Activated T-cell treated with anti-CD3 and anti-CD28 coated beads, Interleukin-2, amount 50 U/mL, for 72 hours (primary cell): ENCODE measurements around the gene NOTUM. TPM values are rescaled to one million over a fixed set of nuclear protein-coding genes. Genes with fewer than 3 reads are reported as not detected.
A peak's percentile ranks its signal among the peaks of the same experiment; 100 is the strongest.

Experiments used
- ATAC-seq, 2 donors: fragments of 150-1000 bp; cut with Tn5 transposase; replicated peaks in 1 of 2; 2 replicates each; pipeline ENCODE4 v1.10.0; 2021; ENCODE audit warnings: moderate library complexity in 2 of 2, mild to moderate bottlenecking in 1 of 2
- DNase-seq, 2 donors: peaks; one replicate each; pipeline ENCODE4 v3.0.0; 2021 to 2022; ENCODE audit warnings: mixed read lengths in 1 of 2
- H3K27ac Mint-ChIP-seq: one replicate; pipeline ENCODE4 v1.8.0; 2022; ENCODE audit warnings: mild to moderate bottlenecking, moderate library complexity, mixed read lengths
- H3K27me3 Mint-ChIP-seq: one replicate; pipeline ENCODE4 v1.8.0; 2022; ENCODE audit warnings: low read depth, mixed read lengths
- H3K36me3 Mint-ChIP-seq, 2 donors: one replicate each; pipeline ENCODE4 v1.8.0; 2022; ENCODE audit warnings: mixed read lengths in 2 of 2, mild to moderate bottlenecking in 1 of 2; ENCODE audit not compliant: insufficient read depth in 2 of 2
- H3K4me1 Mint-ChIP-seq: one replicate; pipeline ENCODE4 v1.8.0; 2022; ENCODE audit warnings: low read depth, mixed read lengths
- H3K4me3 Mint-ChIP-seq, 2 donors: one replicate each; pipeline ENCODE4 v1.8.0; 2022; ENCODE audit warnings: mild to moderate bottlenecking in 2 of 2, mixed read lengths in 2 of 2, moderate library complexity in 2 of 2
- H3K9me3 Mint-ChIP-seq, 2 donors: one replicate each; pipeline ENCODE4 v1.8.0; 2022; ENCODE audit warnings: mixed read lengths in 2 of 2
- total RNA-seq, 2 donors: library from RNA; stranded (reverse); gene quantifications; one replicate each; pipeline ENCODE4 v1.2.3, GENCODE V29; 2022

NOTUM gene
- total RNA-seq, 2 donors from 2014 or later, result 0.76 to 1.4 TPM

DNA sequence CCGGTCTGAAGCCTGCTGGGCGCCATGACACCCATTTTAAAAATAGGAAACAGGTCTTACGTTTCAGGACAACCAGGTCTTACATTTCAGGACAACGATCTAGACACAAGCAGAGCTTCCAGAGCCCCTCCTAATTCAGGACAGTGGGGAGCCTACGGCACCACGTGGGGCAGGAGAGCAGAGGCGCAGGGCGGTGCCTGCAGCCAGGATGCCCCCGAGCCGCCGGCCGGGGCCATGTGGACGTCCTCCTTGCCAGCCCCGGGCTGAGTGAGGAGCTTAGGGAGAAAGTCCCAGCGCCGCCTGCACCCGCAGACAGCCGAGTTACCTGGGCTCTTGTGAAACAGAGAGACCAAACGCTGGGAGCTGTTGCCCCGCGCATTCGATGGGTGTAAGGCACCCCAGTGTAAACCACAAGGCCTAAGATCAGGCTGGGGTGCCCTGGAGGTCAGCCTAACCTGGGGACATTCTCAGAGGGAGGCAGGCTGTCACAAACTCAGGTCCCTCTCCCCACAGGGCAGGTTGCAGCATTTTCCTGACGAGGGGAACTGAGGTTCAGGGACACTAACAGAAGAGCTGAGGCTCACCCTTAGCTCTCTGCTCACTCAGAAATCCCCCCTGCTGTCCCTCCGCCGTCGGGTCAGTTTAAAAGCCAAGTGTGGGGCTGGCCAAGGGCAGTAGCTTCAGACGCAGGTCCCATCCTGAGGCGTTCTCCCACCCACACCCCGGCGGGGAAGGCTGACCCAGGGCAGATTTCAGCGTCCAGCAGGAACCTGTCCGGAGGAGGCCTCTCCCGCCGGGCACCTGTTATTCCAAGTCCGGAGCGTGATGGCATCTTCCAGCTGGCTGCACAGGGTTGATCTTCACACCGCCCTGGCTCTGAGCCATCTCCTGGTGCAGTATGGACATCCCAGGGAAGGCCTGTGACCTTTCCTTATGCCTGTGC lies 1.8 kb upstream of the NOTUM start:
- Mint-ChIP-seq H3K9me3 (no peaks in the 10 kb centered on the region), H3K27ac (no peak overlapping the region), H3K36me3 (no peaks in the 10 kb centered on the region), H3K4me1 (no peaks in the 10 kb centered on the region), H3K4me3 (no peak overlapping the region), H3K27me3 (peaks cover 14% of the 10 kb centered on the region)
- DNase-seq (no peak), ATAC-seq (no peak)

DNA sequence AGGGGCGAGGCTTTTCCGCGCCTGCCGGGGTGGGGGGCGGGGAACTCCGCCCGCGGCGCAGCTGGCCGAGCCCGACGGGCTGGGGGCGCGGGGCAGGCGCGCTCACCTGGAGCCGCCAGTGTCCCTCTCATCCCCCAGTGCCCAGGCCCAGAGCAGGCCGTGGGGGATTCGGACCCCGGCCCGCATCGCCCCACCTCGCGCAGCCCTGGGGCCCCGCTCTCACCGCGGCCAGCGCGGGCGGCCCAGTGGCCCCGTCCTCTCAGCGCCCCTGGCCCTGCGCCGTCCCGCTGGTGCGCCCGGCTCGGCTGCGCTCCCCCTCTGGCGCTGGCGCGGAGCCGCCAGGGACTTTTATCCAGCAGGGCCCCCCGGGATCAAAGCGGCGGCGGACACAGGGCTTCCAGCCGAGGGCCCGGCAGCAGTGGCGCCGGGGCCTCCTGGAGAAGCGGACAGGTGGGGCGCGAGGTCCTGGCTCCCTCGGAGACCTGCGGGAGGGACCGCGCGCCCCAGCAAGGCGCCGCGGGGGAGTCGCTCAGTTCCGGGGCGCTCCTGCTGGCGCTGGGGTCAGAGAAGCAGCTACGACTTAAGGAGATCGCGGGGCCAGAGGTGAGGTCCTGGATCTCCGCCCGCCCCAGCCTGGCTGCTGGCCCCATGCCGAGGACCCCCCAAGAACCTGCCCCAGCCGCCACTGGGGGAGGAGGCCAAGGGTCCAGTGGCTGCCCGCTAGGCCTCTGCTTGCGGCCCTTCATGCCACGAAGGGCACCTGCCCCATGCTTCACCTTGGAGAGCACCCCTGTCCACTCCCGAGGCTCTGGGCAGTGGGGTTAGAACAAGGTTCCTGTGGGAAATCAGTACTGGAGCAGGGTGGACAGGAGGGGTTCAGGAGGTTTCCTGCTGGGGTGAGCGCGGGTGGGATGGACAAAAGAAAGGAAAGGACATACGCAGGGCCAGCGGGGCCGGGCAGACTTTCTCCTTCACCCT lies 823 bp upstream of the NOTUM start:
- Mint-ChIP-seq H3K4me3 (no peak overlapping the region), H3K4me1 (no peaks in the 10 kb centered on the region), H3K9me3 (no peaks in the 10 kb centered on the region), H3K27ac (no peak overlapping the region), H3K27me3 (peaks cover 14% of the 10 kb centered on the region), H3K36me3 (no peaks in the 10 kb centered on the region)
- DNase-seq (no peak), ATAC-seq (no peak)

DNA sequence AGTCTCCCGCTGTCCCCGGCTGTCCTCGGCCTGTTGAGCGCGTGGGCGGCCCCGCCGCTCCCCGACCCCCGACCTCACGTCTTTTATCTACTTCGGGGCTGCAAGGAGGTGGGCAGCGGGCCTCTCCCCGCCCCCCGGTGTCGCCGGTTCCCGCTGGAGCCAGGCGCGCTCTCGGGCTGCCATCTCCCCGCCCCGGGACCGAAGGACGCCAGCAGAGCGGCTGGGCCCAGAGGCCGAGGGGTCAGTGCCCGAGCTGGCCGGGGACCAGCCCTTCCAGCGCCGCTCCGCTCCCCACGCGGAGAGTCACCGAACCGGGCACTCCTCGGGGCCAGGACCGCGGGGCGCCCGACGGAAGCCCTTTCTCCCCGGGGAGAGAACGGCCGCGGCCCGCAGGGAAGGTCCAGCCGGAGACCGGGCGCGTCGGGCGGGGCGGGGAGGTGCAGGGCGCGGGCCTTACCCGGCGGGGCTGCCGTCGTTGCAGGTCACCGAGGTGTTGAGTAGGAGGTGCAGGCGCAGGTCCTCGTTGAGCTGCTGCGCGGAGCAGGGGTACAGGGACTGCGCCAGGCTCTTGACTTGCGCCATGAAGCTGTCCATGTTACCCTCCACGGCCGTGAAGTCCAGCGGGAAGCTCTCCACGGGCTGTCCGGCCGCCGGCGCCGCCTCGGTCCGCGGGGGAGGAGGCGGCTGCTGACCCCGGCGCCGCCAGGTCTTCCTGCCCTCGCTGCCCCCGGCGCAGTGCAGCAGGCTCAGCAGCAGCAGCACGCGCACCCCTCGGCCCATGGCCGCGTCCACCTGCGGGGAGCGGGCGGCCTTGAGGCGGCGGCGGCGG lies 643 bp downstream of the NOTUM start:
- Mint-ChIP-seq H3K9me3 (no peaks in the 10 kb centered on the region), H3K4me1 (no peaks in the 10 kb centered on the region), H3K27me3 (peaks cover 14% of the 10 kb centered on the region), H3K27ac (no peak overlapping the region), H3K36me3 (no peaks in the 10 kb centered on the region), H3K4me3 (peak overlapping the region in 1 of 2 donors; percentile 34)
- ATAC-seq, result peak; percentile 6 to 7
- no peak for DNase-seq

DNA sequence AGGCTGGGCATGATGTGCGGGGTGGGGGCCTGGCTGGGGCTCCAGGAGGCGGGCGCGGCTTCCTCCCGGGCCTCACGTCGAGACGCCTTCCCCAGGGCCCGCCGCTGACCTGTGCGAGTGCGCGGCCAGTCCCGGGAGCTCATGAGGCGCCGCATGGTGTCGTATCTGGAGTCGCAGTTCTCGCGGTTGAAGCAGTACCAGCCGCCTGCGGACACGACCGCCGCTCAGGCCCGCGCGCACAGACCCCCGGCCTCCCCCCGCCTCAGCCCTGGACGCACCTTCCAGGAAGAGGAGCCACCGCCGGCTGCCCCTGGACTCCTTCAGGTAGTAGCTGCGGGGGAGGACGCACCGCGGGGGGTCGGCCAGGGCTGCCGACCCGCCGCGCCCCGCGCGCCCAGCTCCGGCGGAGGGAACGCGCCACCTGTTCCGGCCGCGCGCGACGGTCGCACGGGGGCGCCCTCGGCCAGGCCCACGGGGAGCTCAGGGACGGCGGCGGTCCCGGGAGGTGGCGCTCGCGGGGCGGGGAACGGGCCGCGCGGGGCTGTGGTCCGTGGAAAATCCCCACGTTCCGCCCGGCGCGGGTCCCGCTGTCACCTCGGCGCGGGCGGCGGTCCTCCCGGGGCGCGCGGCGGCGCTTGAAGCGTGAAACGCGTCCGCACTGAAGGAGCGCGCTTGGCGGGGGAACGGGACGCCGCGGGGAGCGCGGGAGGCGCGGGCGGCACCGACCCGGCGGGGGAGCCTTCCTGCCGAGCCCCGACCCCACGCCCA lies 1.4 kb downstream of the NOTUM start:
- peaks cover 14% of the 10 kb centered on the region for H3K27me3 Mint-ChIP-seq
- peak; percentile 95 to 96 for ATAC-seq
- H3K9me3 Mint-ChIP-seq, result no peaks in the 10 kb centered on the region

DNA sequence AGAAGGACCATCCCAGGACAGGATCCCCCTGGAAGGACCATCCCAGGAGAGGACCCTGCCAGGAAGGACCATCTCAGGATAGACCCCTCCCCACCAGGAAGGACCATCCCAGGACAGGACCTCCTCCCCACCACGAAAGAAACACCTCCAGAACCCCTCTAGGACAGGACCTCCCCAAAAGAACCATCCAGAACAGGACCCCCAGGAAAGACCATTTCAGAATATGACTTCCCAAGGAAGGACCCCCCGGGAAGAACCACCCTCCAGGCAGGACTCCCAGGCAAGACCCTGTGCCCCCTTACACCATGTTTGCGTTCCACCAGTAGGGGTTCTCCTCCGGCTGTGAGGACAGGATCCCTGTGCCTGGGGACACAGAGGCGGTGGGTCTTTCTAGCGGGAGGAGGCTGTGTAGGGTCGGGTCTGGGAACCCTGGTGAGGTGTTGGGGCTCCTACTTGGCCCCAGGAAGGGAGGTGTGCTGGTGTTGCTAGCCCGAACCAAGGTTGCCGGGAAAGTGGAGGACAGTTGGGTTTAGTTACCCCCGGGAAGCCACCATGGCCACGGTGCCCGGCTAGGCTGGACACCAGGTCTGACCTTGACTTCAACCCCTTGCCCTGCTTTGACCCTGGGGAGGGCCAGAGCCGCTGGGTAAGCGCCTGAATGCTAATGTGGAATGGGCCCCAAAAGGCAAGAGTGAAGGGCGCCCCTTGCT lies 2.2 kb downstream of the NOTUM start:
- H3K27ac Mint-ChIP-seq, result no peak overlapping the region
- H3K9me3 Mint-ChIP-seq, result no peaks in the 10 kb centered on the region
- H3K36me3 Mint-ChIP-seq, result no peaks in the 10 kb centered on the region
- DNase-seq, result no peak
- H3K4me3 Mint-ChIP-seq, result peak overlapping the region; percentile 74
- H3K4me1 Mint-ChIP-seq, result no peaks in the 10 kb centered on the region
- H3K27me3 Mint-ChIP-seq, result peaks cover 14% of the 10 kb centered on the region
- ATAC-seq, result no peak

More for the DNA sequence above, 1.4 kb downstream of the NOTUM start:
- H3K36me3 Mint-ChIP-seq, result no peaks in the 10 kb centered on the region
- H3K4me3 Mint-ChIP-seq, result peak overlapping the region; percentile 74
- peak; percentile 87 to 92 for DNase-seq
- H3K4me1 Mint-ChIP-seq, result no peaks in the 10 kb centered on the region
- H3K27ac Mint-ChIP-seq, result no peak overlapping the region

DNA sequence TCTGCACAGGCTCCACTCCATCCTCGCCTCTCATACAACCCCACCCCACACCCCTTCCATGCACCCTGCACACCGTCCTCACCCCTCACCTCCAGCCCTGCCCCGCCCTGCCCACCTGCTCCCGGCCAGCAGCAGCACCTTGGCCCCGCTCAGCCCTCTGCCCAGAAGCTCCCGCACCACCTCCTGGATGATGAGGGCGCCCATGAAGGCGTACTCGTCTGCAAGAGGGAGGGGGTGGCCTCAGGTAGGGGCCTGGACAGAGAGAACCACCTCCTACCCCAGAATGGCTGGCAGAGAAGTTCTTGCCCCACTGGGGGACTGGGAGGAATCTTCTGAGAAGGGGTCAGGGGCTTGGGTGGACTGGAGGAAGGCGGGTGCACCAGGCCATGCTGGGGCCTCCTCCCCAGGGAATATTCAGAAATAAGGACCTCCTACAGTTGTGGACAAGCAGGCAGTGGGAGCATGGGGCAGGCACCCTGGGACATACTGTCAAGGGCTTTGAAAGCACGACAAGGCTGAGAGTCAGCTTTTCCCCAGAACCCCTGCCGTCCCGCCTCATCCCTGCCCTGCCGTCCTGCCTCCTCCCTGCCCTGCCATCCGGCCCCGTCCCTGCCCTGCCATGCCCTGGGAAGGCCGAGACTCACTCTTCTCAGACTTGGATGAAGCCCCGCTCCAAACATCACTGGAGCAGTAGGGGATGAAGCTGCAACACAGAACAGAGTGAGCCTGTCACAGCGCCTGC lies 3.1 kb downstream of the NOTUM start:
- no peak for DNase-seq
- Mint-ChIP-seq H3K36me3 (no peaks in the 10 kb centered on the region), H3K4me3 (peak overlapping the region in 1 of 2 donors; percentile 74), H3K4me1 (no peaks in the 10 kb centered on the region), H3K27ac (no peak overlapping the region), H3K9me3 (no peaks in the 10 kb centered on the region), H3K27me3 (peaks cover 14% of the 10 kb centered on the region)
- no peak for ATAC-seq

DNA sequence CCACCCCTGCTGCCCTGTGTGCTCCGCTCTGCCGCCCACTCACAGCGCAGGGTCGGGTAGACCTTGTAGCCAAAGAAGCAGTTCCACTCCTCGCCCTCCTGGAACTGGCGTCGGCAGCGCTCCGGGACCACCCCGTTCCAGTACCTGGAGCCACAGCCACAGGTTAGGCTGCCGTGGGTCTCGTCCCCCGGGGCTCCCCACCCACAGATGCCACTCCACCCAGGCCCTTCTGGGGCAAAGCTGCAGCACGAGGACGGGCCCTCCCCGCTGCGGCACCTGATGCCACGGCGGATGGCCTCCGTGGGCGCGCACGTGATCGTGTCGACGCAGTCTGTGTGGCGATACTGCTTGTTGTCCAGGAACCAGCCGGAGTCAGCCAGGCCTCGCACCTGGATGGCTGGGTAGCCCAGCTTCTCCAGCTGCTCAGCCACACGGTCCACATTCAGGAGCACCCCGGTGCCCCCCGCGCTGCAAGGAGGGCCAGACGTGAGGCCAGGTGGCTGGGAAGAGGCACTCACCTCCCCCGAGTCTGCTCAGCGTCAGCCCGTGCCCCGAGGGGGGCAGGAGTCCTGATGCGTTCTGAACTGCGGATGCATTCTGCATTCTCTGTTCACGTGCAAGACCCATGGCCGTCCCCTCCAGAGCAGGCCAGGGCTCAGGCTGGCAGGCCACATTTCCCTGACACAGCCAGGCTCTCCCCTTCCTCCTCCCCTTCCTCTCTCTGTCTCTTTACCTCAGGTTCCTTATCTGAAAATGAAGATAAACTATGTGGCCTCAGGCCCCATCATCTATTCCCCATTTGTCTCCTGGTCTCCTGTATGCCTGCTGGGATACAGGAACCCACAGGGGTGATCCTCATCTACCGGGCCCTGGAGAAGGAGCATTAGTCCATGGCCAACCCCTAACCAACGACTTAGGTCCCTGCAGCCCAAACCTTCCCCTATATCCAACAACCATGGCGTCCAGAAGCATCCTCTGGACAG lies 4.1 kb downstream of the NOTUM start:
- Mint-ChIP-seq H3K9me3 (no peaks in the 10 kb centered on the region), H3K36me3 (no peaks in the 10 kb centered on the region), H3K27me3 (peaks cover 8% of the 10 kb centered on the region), H3K4me3 (no peak overlapping the region), H3K27ac (no peak overlapping the region), H3K4me1 (no peaks in the 10 kb centered on the region)
- no peak for DNase-seq
- ATAC-seq, result no peak

DNA sequence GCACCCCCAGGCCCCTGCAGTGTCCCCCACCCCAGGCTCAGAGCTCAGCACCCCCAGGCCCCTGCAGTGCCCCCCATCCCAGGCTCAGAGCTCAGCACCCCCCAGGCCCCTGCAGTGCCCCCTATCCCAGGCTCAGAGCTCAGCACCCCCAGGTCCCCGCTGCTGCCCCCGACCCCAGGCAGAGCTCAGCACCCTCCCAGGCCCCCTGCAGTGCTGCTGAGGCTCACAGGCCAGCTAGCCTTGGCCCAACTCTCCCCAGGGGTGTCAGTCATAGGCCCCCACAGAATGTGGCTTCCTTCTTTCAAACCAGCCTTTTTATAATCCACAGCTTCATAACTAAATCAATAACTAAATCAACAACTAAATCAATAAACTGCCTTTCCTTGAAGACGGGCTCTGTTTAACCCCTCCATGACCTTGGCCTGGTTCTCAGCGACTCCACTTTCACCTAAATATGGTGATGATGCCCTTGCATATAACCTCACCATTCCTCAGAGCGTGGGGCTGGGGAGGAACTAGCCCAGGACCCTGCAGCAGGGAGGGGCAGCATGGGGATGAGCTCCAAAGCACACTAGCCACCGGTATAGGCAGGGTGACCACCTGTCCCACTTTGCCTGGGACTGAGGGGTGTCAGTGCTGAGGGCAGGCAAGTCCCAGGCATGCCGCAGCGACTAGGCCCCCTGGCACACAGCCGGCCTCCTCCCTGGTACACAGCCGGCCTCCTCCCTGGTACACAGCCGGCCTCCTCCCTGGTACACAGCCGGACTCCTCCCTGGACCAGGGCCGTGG lies 5.0 kb downstream of the NOTUM start:
- Mint-ChIP-seq H3K27ac (no peak overlapping the region), H3K4me1 (no peaks in the 10 kb centered on the region), H3K4me3 (no peak overlapping the region), H3K36me3 (no peaks in the 10 kb centered on the region), H3K27me3 (peaks cover 8% of the 10 kb centered on the region), H3K9me3 (no peaks in the 10 kb centered on the region)
- no peak for DNase-seq
- ATAC-seq, result no peak

DNA sequence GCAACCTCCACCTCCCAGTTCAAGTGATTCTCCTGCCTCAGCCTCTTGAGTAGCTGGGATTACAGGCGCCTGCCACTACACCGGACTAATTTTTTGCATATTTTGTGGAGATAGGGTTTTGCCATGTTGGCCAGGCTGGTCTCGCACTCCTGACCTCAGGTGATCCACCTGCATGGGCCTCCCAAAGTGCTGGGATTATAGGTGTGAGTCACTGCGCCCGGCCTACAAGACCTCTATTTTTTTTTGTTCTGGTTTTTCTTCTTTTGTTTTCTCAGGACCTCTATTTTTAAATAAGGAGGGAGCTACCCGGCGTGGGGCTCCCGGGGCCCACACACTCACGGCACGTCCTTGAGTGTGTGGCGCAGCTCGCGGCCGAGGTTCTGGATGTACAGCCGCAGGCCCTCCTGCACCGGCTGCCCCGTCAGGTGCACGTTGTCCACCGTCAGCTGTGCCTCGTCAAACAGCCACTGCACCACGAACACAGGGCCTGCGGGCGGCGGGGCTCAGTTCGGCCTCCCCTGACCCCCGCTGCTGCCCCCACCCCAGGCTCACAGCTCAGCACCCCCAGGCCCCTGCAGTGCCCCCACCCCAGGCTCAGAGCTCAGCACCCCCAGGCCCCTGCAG lies 5.8 kb downstream of the NOTUM start:
- H3K4me1 Mint-ChIP-seq, result no peaks in the 10 kb centered on the region
- ATAC-seq (no peak), DNase-seq (no peak)
- peaks cover 8% of the 10 kb centered on the region for H3K27me3 Mint-ChIP-seq
- H3K27ac Mint-ChIP-seq, result no peak overlapping the region
- no peaks in the 10 kb centered on the region for H3K9me3 Mint-ChIP-seq
- H3K36me3 Mint-ChIP-seq, result no peaks in the 10 kb centered on the region
- no peak overlapping the region for H3K4me3 Mint-ChIP-seq
